NCI-H1417 (cell line): ENCODE data around the gene PRR5L.

Source experiments
- DNase-seq, 3 experiments: peaks; one replicate each; lab custom pipeline; 2025; lab: John Stamatoyannopoulos, UW

The PRR5L gene

DNA sequence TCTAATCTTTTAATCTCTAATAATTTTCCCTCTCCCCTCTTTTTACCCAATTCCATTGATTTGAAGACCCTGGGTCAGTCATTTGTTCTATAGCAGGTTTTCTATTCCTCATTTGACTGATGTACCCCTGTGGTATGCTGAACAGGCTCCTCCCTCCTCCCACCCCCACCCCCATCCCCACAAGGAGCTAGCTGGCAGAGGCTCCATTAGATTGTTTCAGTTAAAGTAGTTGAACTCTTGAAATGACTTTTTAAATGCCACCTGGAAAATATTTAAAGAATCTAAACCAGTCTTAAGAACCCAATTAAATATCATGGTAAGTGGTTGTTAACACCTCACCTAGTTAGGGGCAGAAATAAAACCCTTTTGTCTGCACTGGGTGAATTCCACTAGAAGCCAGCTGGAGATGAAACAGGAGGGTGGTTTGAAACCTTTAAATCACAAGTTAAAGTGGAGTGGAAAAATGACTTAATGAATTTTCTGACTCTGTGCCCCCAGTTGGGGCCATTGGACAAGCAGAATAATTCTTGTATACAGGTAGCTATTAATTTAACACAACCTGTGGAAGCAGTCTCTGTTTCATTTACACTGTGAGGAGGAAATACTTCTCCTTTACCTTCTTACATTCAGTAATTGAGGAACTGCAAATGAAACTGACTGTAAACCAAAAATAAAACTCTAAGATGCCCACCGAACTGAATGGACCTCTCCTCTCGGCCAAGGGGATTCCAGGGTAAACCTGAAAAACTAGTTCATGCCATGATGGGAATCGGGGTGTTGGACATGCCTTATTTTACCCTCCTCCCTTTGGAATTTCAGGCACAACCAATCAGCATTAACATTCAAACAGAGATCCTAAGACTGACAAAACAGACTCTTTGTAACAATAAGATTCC, 30.7 kb downstream of the PRR5L start:
- no peak for DNase-seq

GRCh38 chr11:36328966-36329673, 33.0 kb downstream of the PRR5L start:
- peak in 1 of 3 experiments; percentile 4 for DNase-seq

DNA sequence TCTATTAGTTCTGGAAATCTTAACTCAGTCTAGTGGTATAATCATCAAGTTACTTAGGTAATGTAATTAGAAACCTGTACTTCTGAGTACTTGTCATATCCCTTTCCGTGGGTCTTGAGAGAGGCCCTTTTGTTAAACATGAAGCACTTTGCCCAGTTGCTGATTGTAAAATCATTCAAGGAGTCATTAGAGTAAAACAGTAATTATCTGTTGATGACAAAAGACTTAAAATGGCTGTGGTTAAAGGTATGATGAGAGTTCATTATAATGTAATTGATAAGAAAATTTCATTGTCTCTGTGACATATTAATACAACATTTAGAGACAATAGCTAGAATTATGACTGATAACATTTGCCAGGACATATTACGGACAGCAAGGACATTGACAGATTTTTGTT, 34.3 kb downstream of the PRR5L start:
- DNase-seq: peak in 1 of 3 experiments; percentile 75

DNA sequence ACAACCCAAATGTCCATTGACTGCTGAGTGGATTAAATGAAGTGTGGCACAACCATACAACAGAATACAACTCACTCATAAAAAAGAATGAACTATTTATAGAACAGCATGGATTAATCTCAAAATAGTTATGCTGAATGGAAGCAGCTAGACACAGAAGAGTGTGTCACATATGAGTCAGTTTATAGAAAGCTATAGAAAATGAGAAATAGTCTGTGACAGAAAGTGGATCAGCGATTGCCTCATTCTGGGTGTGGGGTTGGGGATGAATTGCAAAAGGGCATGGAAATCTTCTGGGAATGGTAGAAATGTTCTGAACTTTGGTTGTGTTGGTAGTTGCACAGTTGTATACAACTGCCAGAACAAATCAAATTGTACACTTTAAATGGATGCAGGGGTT, 37.4 kb downstream of the PRR5L start:
- no peak for DNase-seq

- DNase-seq: peak in 1 of 3 experiments; percentile 10
These were observed 37.8 kb downstream of the PRR5L start for GRCh38 chr11:36333897-36334296.

DNA sequence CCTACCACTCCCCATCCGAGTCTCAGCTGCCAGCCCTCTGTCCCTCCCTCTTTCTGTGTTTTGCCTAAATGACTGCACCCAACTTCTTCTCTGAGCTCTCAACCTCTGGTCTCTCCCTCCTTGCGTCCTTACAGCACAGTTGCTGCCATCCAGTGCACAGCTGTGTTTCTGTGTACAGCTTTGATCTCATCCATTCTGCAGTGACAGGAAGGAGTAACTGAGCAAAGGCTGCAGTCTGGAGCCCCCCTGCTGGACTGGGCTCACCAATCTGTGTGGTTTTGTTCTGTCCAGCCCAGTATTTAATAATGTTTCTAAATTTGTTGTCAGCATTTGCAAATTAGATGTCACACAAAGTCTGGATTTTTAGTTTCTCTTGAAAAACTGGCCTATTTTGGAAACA, 43.8 kb downstream of the PRR5L start:
- no peak for DNase-seq

- DNase-seq: no peak
These were observed 44.8 kb downstream of the PRR5L start for GRCh38 chr11:36340897-36341296.

DNA sequence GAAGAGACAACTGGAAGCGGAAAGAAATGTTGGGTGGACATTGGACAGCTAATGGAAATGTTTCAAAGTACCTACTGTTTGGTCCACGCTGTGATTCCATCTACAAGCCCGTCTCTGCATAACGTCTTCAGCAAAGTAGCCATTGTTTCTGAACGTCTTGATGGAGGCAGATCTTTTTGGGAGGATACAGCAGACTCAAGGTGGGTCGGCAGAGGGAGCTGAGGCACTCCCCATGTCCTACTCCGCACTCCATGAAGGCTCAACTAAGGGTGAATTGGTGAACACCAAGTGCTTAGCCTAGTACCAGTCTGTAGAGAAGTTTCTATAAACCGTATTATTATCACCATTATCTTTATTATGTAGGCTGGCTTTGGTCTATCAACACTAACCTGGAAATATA, 45.8 kb downstream of the PRR5L start:
- DNase-seq: no peak

GRCh38 chr11:36342327-36342726, 46.2 kb downstream of the PRR5L start:
- DNase-seq: no peak

- DNase-seq: no peak
These were observed 47.3 kb downstream of the PRR5L start for GRCh38 chr11:36343436-36343835.

DNA sequence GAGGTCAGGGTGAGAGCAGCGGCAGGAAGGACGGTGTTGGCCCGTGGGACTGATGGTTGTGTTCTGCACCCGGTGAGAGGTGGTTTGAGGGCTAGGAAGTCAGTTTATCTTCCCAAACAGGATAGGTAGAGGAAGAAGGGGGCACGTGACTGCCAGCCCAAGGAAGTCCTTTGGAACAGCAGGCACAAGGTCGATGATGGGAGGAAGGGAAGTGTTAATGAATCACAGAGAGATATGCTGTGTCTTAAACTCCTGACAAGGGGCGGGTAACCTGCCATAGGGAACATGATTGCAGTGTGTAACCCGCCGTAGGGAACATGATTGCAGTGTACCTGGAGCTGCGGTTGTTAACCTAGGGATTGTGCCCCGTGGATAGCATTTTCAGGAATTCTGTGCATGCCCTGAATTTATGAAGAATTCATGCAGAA, 49.0 kb downstream of the PRR5L start:
- no peak for DNase-seq

DNA sequence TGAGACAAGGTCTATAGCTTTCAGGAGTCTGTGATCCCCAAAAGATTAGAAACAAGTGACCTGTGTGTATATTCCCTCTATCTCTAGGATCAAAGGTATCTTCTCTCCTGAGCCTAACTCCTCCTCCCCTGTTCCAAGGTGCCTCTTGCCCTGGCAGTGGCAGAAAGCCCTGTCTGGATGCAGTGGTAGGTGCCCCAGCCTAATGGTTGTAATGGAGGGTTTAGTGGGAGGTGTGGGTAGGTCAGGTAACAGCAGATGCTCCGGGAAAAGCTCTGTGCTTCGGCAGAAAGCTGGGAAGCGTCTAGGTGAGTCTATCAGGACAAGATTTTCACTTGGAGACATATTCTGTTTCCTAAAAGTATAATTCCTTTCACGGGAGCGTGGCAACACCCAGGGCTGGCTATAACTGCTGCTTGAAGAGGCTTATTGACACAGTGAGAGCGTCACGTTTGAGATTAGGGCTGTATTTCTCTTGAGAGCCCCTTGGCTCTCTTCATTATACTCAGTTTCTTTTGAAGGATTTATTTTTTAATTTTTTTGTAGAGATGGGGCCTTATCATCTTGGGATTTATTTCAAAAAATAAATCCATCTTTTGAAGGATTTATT, 49.5 kb downstream of the PRR5L start:
- DNase-seq: peak in 1 of 3 experiments; percentile 34

GRCh38 chr11:36346562-36347383, 50.7 kb downstream of the PRR5L start:
- DNase-seq: no peak

DNA sequence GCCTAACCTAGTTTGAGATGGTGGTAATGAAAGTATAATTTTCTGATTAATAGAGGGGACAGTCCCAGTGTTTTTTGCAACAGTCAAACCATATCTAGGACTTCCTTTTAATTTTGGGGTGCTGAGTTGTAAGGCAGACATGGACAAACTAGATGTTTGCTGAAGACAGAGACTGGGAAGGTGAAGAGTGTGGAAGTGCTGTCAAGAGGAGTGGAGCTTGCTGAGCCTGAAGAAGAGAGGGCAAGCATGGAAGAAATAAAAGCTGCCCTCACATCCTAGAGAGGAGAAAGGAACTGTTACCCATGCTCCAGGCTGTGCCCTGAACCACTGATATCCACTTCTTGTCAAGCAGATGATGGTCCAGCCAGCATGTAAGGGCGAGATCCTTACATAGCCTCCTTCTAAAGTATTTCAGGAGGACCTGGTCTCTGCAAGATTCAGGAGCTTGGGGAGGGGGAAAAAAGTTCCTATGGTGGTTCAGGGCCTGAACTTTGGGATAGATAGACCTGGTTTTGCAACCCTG, 51.4 kb downstream of the PRR5L start:
- no peak for DNase-seq

DNA sequence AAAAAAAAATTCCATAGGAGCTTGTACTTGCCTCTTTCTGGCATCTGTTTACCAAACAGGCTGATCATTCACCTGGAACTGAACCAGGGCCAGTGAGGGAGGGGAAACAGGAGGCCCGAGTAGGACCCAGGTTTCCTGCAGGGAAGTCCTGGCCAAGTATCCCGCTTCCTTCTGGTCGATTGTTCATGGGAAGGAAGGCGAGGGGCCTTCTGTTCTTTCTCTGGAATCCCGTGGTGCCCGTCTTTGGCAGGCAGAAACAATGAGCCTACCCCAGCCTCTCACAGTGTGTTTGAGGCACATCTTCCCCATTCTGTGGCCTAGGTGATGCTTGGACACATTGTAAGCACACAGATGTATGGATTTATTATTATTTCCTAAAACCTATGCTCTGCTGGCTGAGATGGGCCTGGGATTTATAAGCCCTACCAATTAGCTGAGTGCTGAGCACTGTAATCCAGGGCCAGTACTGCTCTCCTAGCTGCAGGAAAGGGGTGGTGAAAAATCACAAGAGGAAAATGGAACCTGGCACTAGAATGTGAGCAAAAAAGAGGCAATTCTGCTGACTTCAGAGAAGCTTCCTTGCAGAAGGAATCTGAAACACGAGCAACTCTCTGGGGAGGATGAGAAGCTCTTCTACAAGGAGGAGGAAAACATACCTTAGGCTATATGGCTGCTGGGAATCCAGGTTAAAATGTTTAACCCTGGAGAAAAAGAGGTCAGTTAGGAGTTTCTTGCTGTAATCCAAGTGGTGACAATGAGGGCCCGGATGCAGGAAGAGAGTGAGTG, 53.5 kb downstream of the PRR5L start:
- DNase-seq: no peak

- no peak for DNase-seq
These were observed 54.0 kb downstream of the PRR5L start for GRCh38 chr11:36350137-36350513.

DNA sequence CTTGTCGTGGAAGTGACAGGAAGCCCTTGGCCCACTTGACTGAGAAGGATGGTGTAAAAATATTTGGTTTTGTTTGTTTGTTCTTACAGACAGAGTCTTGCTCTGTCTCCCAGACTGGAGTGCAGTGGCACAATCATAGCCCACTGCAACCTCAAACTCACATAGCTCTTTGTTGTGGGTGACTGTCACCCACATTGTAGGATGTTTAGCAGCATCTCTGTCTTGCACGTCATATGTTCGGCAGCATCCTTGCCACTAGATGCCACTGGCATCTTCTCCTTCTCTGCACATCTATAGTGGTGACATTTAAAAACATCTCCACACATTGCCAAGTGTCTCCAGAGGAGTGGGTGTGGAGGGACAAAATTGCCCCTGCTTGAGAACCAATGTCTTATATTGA, 56.8 kb downstream of the PRR5L start:
- DNase-seq: no peak

DNA sequence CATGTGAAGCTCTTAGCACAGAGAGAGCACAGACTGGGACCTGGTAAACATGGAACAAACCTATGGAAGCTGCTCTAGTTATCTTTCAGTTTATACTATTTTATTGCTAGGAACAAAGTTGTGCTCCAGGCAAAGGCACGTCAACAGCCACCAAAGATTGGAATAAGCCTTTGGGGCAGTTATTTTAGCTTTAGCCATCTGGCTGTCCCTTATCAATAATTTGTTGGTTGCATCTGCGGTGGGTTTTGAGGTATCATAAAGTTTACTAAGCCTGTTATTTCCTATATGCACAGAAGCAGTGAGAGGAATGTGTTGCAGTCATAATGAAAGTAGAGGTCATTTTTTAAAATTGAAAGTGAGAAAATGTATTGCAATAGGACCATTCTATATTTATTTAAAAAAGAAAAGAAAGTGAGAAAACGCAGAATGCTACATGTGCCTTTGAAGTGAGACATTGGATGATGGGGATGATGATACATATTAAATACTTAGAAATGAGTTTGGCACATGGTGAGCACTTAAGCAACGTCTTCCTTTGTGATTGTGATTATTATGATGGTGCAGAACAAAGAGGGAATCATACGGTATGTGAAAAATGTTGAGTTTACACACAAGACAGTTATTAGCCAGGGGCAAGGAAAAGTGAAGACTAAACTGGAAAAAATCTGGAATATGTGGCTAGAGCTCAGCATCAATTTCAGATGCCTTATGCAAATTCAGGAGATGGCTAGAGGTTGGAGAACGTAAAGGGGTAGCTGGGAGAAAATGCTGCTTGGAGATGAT, 58.3 kb downstream of the PRR5L start:
- DNase-seq: no peak

DNA sequence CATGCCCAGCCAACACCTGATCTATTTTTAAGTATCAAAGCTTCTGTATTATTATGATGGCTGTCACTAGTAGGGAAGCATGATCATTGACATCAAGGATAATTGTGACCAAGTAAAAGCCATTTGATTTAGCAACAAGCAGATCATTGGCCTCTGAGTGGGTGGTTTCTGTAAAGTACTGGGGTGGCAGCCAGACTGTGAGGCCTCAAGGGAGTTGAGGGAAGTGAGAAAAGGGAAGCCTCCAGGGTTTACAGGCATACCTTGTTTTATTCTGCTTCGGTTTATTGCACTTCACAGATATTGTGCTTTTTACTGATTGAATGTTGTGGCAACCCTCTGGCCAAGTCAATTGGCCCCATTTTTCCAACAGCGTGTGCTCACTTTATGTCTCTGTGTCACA, 60.1 kb downstream of the PRR5L start:
- no peak for DNase-seq

DNA sequence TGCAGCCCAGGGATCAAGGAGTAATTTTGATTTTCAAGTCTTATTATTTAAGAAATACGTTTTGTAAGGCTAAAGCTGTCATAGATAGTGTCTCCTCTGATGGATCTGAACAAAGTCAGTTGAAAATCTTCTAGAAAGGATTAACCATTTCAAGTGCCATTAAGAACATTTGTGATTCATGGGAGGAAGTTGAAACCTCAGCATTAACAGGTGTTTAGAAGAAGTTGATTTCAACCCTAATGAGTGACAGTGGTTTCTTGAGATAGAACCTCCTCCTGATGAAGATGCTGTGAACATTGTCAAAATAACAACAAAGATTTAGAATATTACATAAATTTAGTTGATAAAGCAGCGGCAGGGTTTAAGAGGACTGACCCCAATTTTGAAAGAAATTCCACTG, 61.7 kb downstream of the PRR5L start:
- DNase-seq: no peak
